Astrocyte (in vitro differentiated cells and primary cell): ENCODE data around the gene TGFB1.

Experiments
- EZH2 ChIP-seq: IDR thresholded peaks from 2 replicates; pipeline ENCODE4 v1.6.1; 2012; ENCODE audit warnings: mild to moderate bottlenecking, low read length, inconsistent platforms; ENCODE audit not compliant: insufficient read depth
- TF ChIP-seq, protein P1 (sequence below): IDR thresholded peaks from 2 replicates; pipeline ENCODE4 v1.5.1; 2011; ENCODE audit warnings: low read depth, mild to moderate bottlenecking, inconsistent platforms, low read length, moderate library complexity; ENCODE audit not compliant: insufficient read depth

DNA sequence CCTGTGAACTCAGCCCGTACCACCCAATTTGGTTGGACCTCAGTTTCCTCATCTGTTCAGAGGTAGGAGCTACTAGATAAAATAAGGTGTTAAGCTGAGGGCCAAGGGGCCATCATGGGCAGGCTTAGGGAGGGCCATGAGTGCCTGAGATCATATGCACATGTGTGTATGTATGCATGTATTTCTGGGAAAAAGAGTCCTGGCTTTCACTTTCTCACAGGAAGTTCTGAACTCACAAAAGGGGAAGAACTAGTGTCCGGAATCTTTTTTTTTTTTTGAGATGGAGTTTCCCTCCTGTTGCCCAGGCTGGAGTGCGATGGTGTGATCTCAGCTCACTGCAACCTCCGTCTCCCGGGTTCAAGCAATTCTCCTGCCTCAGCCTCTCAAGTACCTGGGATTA is 18.9 kb downstream of the TGFB1 start:
- TF ChIP-seq, protein P1, sequence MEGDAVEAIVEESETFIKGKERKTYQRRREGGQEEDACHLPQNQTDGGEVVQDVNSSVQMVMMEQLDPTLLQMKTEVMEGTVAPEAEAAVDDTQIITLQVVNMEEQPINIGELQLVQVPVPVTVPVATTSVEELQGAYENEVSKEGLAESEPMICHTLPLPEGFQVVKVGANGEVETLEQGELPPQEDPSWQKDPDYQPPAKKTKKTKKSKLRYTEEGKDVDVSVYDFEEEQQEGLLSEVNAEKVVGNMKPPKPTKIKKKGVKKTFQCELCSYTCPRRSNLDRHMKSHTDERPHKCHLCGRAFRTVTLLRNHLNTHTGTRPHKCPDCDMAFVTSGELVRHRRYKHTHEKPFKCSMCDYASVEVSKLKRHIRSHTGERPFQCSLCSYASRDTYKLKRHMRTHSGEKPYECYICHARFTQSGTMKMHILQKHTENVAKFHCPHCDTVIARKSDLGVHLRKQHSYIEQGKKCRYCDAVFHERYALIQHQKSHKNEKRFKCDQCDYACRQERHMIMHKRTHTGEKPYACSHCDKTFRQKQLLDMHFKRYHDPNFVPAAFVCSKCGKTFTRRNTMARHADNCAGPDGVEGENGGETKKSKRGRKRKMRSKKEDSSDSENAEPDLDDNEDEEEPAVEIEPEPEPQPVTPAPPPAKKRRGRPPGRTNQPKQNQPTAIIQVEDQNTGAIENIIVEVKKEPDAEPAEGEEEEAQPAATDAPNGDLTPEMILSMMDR, result no peak
- TF ChIP-seq EZH2, result no peak
